Fibroblast of mammary gland (primary cell): ENCODE measurements around the gene TRIM28.
A peak's percentile ranks its signal among the peaks of the same experiment; 100 is the strongest.

ENCODE experiments used
- DNase-seq: peaks from one replicate; pipeline ENCODE4 v3.0.0-alpha.2; 2010; ENCODE audit warnings: low read depth
- H3K4me3 ChIP-seq: 2 replicates; pipeline ENCODE4 v1.5.1; 2011; ENCODE audit warnings: low read depth, mild to moderate bottlenecking, low read length, moderate library complexity; ENCODE audit not compliant: control insufficient read depth
- TF ChIP-seq, protein P1 (sequence below): conservative IDR thresholded peaks from 2 replicates; pipeline ENCODE4 v1.5.1; 2011; ENCODE audit warnings: low read depth, low read length, inconsistent platforms; ENCODE audit not compliant: control insufficient read depth, insufficient read depth

Gene TRIM28

GRCh38 chr19:58519355-58520256 lies 24.3 kb upstream of the TRIM28 start, which contains the start of gene ZBTB45:
ZBTB45 (minus strand) TSS chr19:58519810; CDS start chr19:58517673, 2,137 bp downstream.
- DNase-seq, result peak; percentile 97
- peak within 1 kb of the TSS; percentile 79 for H3K4me3 ChIP-seq

DNA sequence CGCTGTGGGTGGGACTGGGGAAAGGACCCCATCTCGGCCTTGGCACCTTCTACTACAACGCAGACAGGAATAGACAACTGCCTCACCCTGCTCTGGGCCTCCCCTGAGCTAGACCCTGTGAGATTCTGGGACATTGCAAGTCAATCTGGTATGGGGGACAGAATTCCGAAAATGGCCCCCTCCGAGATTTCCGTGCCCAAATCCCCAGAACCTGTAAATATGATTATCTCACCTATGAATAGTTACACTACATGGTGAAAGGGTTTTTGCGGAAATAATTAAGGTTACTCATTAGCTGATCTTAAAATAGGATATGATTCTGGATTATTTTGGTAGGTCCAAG lies 23.6 kb upstream of the TRIM28 start:
- peak overlapping the region; percentile 79 for H3K4me3 ChIP-seq
- DNase-seq, result no peak
- TF ChIP-seq, protein P1, sequence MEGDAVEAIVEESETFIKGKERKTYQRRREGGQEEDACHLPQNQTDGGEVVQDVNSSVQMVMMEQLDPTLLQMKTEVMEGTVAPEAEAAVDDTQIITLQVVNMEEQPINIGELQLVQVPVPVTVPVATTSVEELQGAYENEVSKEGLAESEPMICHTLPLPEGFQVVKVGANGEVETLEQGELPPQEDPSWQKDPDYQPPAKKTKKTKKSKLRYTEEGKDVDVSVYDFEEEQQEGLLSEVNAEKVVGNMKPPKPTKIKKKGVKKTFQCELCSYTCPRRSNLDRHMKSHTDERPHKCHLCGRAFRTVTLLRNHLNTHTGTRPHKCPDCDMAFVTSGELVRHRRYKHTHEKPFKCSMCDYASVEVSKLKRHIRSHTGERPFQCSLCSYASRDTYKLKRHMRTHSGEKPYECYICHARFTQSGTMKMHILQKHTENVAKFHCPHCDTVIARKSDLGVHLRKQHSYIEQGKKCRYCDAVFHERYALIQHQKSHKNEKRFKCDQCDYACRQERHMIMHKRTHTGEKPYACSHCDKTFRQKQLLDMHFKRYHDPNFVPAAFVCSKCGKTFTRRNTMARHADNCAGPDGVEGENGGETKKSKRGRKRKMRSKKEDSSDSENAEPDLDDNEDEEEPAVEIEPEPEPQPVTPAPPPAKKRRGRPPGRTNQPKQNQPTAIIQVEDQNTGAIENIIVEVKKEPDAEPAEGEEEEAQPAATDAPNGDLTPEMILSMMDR, result no peak

More at GRCh38 chr19:58519355-58520256, 24.3 kb upstream of the TRIM28 start, which contains the start of gene ZBTB45:
- TF ChIP-seq, protein P1, result peak; percentile 54

- no peak for DNase-seq
- H3K4me3 ChIP-seq, result no peak overlapping the region
- TF ChIP-seq, protein P1, result no peak
Observed at GRCh38 chr19:58521651-58522050, 22.2 kb upstream of the TRIM28 start.

- TF ChIP-seq, protein P1, result no peak
- no peak overlapping the region for H3K4me3 ChIP-seq
- no peak for DNase-seq
Observed at GRCh38 chr19:58522709-58523108, 21.2 kb upstream of the TRIM28 start.

GRCh38 chr19:58529405-58529804 lies 14.5 kb upstream of the TRIM28 start:
- DNase-seq, result no peak
- H3K4me3 ChIP-seq, result no peak overlapping the region
- TF ChIP-seq, protein P1, result no peak

GRCh38 chr19:58531034-58531840 lies 12.6 kb upstream of the TRIM28 start:
- no peak overlapping the region for H3K4me3 ChIP-seq
- no peak for DNase-seq
- TF ChIP-seq, protein P1, result no peak
